Non-pigmented ciliary epithelial cell (primary cell): Measurements from ENCODE around the gene AIF1L.

Source experiments
- DNase-seq: peaks from one replicate; pipeline ENCODE4 v3.0.0-alpha.2; 2010; ENCODE audit warnings: low read depth

The AIF1L gene

GRCh38 chr9:131167936-131168335 is 71.6 kb downstream of the AIF1L start:
- DNase-seq: no peak

GRCh38 chr9:131169563-131170240 is 73.4 kb downstream of the AIF1L start:
- DNase-seq: no peak
